ENCODE measurements around the gene GRPEL2. TPM values are rescaled to one million over a fixed set of nuclear protein-coding genes. Genes with fewer than 3 reads are reported as not detected.

The GRPEL2 gene
- total and polyA plus RNA-seq, 2 experiments from 2014 or later = 20.2 to 62.2 TPM

- Mint-ChIP-seq H3K36me3 (ENCODE audit: low read depth) (no peaks in the 10 kb centered on the region), H3K27ac (no peak overlapping the region), H3K27me3 (ENCODE audit: insufficient read depth, low read depth, poor library complexity) (peaks cover 5% of the 10 kb centered on the region), H3K9me3 (no peaks in the 10 kb centered on the region), H3K4me3 (no peak overlapping the region), H3K4me1 (no peaks in the 10 kb centered on the region)
- Histone ChIP-seq H3K4me3 (no peak overlapping the region), H4K20me1 (replicated peaks; ENCODE audit: insufficient read depth) (no peaks in the 10 kb centered on the region), H3K36me3 (ENCODE audit: insufficient read depth) (no peaks in the 10 kb centered on the region), H3K79me2 (replicated peaks; ENCODE audit: insufficient read depth) (no peaks in the 10 kb centered on the region), H3K9me2 (ENCODE audit: insufficient read depth) (no peaks in the 10 kb centered on the region), H3K27ac (ENCODE audit: low read depth) (no peak overlapping the region), H2AFZ (no peak overlapping the region), H3F3A (replicated peaks; ENCODE audit: low read depth) (no peaks in the 10 kb centered on the region), H3K4me1 (ENCODE audit: insufficient read depth) (no peaks in the 10 kb centered on the region), H3K27me3 (ENCODE audit: insufficient read depth) (no peaks in the 10 kb centered on the region), H3K4me2 (no peak overlapping the region)
- no peak for ATAC-seq
- DNase-seq (ENCODE audit: low spot score) = no peak
- TF ChIP-seq POLR2AphosphoS5 (IDR thresholded peaks at IDR 0.05; ENCODE audit: low read depth) (no peak), CTCF (conservative IDR thresholded peaks at IDR 0.05; ENCODE audit: low read depth in 2 of 2) (no peak), EZH2 (IDR thresholded peaks at IDR 0.05; ENCODE audit: low read depth, unreplicated experiment) (no peak), CREB1 (CRISPR knock-in tag; IDR thresholded peaks at IDR 0.05; ENCODE audit: low read depth) (no peak)
Observed at GRCh38 chr5:149387982-149388381, 42.7 kb downstream of the GRPEL2 start.

GRCh38 chr5:149388498-149389190 is 43.3 kb downstream of the GRPEL2 start:
- Histone ChIP-seq H3K27me3 (ENCODE audit: insufficient read depth) (no peaks in the 10 kb centered on the region), H3K4me3 (no peak overlapping the region), H2AFZ (no peak overlapping the region), H3K27ac (ENCODE audit: low read depth) (no peak overlapping the region), H3K9me2 (ENCODE audit: insufficient read depth) (no peaks in the 10 kb centered on the region), H3K36me3 (ENCODE audit: insufficient read depth) (no peaks in the 10 kb centered on the region), H3F3A (replicated peaks; ENCODE audit: low read depth) (no peaks in the 10 kb centered on the region), H3K79me2 (replicated peaks; ENCODE audit: insufficient read depth) (no peaks in the 10 kb centered on the region), H3K4me2 (no peak overlapping the region), H3K4me1 (ENCODE audit: insufficient read depth) (no peaks in the 10 kb centered on the region), H4K20me1 (replicated peaks; ENCODE audit: insufficient read depth) (no peaks in the 10 kb centered on the region)
- H3K9me3 Mint-ChIP-seq = no peaks in the 10 kb centered on the region
- no peaks in the 10 kb centered on the region for H3K4me1 Mint-ChIP-seq
- DNase-seq (ENCODE audit: low spot score) (no peak), ATAC-seq (no peak)
- no peak overlapping the region for H3K27ac Mint-ChIP-seq
- H3K27me3 Mint-ChIP-seq (ENCODE audit: insufficient read depth, low read depth, poor library complexity) = peaks cover 5% of the 10 kb centered on the region
- H3K36me3 Mint-ChIP-seq (ENCODE audit: low read depth) = no peaks in the 10 kb centered on the region
- no peak overlapping the region for H3K4me3 Mint-ChIP-seq
- no peak for TF ChIP-seq STAT1 (IDR thresholded peaks at IDR 0.05; ENCODE audit: unreplicated experiment)
- TF ChIP-seq ETS1 (IDR thresholded peaks at IDR 0.05) = no peak
- TF ChIP-seq EZH2 (IDR thresholded peaks at IDR 0.05; ENCODE audit: low read depth, unreplicated experiment) = no peak
- no peak for TF ChIP-seq POLR2AphosphoS5 (IDR thresholded peaks at IDR 0.05; ENCODE audit: low read depth)
- TF ChIP-seq CTCF (conservative IDR thresholded peaks at IDR 0.05; ENCODE audit: low read depth in 2 of 2) = no peak
- TF ChIP-seq REST (IDR thresholded peaks at IDR 0.05; ENCODE audit: unreplicated experiment) = no peak
- TF ChIP-seq ZNF331 (CRISPR knock-in tag; IDR thresholded peaks at IDR 0.05; ENCODE audit: low read depth) = no peak
